ENCODE results near the gene FAHD2A.
"Not testable (repeated sequence)": the region's sequence is repeated elsewhere in the genome, so short reads cannot be mapped to it uniquely, and the experiment has no call there.

Gene FAHD2A

GRCh38 chr2:95376311-95377215, 25.9 kb upstream of the FAHD2A start:
- no peak for DNase-seq

GRCh38 chr2:95377216-95378123, 25.0 kb upstream of the FAHD2A start:
- DNase-seq = no peak

- not testable (repeated sequence) for DNase-seq
Measured at GRCh38 chr2:95378281-95378680, 24.2 kb upstream of the FAHD2A start.

GRCh38 chr2:95379371-95379831, 23.1 kb upstream of the FAHD2A start:
- no peak for DNase-seq

DNA sequence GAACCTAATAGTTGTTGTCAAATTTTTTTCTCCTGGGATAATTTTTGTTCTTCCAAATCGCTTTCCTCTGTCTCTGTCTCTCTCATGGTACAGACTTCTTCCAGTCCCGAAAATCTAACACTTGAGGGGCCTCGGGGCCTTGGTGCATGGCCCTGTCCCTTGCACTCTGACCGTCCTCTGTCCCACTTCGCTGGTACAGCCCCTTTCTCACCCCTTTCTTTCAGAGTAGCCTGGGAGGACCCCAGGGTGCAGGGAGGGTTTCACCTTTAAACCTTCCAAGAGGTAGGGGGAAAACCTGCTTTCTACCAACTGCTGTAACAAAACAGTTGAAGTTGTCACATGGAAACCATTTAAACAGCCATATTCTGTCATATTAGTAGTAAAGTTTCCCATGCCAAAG, 22.2 kb upstream of the FAHD2A start:
- DNase-seq = no peak

DNA sequence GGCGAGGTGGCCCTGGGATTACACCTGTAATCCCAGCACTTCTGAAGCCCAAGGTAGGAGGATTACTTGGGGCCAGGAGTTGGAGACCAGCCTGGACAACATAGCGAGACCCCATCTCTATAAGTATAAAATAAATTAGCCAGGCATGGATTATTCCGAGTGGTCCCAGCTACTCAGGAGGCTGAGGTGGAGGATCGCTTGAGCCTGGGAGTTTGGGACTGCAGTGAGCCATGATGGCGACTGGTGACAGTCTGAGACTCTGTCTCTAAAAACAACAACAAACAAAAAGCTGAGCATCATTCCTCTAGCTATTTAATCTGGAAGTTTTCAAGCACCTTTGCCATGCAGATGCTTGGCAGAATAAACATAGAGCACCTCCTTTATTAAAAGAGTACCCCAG, 21.8 kb upstream of the FAHD2A start:
- DNase-seq = no peak

DNA sequence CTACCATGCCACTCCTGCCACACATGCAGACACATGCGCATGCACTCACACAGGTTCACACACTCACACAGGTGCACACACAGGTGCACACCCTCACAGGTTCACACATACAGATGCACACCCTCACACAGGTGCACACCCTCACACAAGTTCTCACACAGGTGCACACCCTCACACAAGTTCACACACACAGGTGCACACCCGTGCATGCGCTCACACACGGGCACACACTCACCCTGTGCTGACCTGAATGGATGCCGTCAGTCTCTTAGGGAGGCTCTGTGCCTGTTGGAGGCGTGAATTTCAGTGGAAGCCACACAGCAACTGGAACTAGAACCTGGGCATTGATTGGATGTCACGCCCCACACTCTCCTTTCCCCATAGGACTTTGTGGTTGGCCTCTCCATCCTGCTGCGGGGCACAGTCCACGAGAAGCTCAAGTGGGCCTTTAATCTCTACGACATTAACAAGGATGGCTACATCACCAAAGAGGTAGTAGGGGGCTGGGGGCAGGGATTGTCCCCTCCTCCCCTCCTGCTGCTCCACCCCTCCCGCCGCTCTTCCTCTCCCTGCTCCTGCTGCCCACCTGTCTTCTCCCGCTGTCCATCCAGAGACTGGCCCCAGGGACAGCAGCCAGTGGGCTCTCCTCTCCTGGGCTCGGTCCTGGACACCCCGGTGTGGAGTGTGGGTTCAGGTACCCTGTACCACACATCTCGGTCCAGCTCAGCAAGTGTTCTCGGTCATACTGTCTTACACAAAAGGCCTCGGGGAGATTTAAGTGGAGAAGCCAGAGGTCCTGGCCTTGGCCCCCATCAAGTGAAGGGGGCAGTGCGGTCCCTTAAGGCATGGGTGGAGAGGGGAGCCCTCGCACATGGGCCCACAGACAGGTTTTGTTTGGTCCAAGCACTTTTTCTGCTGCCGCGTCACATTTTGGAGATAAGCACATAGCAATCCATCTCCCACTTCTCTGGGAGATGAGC, 21.0 kb upstream of the FAHD2A start:
- no peak for DNase-seq

- no peak for DNase-seq
Measured at GRCh38 chr2:95382192-95382591, 20.3 kb upstream of the FAHD2A start.

DNA sequence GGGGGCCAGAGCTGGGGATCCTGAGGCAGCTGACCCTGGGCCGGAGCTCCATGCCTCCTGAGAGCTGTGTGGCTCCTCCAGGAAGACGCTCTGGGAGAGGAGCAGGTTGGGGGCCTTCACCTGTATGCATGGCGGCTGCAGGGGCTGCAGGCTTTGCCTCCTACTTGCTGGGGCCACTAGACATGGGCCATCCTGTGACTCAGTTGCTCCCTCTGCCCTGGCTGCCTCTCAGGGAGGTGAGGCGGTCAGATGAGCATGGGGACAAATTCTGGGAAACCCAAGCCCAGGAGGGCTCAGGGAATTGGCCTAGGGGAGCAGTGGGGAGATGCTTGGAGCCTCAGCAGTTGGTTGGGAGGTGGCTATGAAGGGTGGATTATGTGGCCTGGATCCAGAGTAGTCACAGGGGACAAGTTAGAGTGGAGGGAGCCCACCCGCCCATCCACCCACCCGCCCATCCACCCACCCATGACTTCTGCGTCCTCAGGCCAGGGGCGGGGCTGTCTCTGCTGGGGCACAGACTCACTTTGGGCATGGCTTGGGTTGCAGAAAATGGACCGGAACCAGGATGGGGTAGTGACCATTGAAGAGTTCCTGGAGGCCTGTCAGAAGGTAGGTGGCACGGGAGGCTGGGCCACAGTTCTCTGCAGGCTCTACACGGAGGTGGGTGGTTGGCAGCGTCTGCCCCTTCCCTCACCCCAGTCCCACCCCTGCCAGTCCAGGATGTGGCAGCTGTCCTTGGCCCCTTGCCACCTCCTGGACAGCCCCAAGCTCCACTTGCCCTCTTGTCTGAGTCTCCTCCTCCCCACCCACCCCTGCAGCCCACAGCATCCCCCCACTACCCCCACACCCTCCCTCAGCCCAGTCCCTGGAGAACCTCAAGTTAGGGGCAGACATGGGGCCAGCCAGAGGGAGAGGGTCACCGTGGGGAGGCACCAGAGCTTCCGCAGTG, 19.5 kb upstream of the FAHD2A start:
- no peak for DNase-seq

DNA sequence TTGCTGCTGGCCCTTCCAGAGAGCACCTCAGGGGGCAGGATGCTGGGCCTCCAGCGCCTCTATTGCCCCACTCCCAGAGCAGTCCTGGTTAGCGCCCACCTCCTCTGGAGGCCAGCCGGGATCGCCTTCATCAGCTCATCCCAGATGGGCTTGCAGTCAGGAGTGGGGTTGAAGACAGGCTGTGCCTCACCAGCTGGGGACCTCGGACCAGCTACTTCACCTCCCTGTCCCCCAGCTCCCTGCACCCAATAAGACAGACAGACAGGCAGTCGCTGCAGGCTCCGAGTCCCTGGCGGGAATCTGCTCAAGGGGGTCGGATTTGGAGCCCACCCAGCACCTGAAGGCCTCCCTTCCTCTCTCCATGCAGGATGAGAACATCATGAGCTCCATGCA, 18.9 kb upstream of the FAHD2A start:
- DNase-seq = no peak

GRCh38 chr2:95384854-95385569, 17.5 kb upstream of the FAHD2A start:
- no peak for DNase-seq

DNA sequence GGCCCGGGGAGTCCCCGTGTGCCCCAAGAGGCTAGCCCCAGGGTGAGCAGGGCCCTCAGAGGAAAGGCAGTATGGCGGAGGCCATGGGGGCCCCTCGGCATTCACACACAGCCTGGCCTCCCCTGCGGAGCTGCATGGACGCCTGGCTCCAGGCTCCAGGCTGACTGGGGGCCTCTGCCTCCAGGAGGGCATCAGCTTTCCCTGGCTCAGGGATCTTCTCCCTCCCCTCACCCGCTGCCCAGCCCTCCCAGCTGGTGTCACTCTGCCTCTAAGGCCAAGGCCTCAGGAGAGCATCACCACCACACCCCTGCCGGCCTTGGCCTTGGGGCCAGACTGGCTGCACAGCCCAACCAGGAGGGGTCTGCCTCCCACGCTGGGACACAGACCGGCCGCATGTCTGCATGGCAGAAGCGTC, 16.9 kb upstream of the FAHD2A start:
- DNase-seq = no peak

DNA sequence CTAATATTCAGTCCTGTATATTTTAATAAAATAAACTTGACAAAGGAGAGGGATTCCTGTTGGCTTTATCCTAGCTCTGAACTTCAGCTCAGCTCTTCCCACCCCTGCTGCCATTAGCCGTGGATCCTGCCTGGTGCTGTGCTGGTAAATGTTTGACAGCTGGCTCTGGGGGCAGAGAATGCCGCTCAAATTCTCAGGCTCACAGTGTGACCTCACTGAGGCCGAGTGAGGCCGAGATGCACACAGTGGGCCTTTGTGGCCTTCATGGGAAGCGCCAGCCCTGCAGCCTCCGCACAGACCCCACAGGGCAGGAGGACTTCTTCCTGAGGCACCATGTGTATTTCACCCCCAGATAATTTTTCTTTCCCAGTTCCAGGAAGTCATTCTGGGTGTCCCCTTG, 16.5 kb upstream of the FAHD2A start:
- no peak for DNase-seq

DNA sequence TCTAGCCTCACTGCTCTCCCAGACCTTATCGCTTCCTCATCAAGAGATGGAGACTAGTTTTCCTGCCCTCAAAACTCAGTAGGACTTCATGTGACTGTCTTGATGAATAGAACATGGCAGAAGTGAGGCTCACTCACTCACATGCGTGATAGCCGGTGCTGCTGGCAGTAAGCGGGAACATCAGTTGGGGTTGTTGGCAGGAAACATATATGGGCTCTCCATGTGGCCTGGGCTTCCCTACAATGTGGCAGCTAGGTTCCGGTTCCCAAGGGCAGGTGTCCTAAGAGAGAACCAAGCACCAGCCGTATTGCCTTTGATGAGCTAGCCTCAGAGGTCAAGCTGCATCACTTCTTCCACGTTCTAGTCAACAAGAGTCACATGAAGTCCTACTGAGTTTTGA, 15.2 kb upstream of the FAHD2A start:
- no peak for DNase-seq

- DNase-seq = no peak
Measured at GRCh38 chr2:95388091-95388692, 14.3 kb upstream of the FAHD2A start.

DNA sequence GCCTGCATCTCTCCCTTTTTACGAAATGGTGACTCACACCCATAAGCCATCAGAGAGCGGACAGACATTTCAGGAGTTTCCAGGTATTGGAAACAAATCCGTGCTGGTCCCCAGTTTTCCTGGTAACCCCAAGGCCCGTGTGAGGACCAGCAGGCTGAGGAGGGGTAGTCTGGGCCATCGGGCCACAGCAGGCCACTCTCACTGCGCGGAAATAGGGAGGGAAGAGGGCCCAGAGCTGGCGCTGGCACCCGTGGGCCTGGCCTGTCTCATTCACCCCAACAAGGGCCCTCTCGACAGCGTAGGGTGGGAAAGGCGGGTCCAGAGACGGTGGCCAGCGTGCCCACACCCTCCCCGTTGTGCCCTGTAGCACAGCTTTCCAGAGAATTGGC, 13.7 kb upstream of the FAHD2A start:
- no peak for DNase-seq

DNA sequence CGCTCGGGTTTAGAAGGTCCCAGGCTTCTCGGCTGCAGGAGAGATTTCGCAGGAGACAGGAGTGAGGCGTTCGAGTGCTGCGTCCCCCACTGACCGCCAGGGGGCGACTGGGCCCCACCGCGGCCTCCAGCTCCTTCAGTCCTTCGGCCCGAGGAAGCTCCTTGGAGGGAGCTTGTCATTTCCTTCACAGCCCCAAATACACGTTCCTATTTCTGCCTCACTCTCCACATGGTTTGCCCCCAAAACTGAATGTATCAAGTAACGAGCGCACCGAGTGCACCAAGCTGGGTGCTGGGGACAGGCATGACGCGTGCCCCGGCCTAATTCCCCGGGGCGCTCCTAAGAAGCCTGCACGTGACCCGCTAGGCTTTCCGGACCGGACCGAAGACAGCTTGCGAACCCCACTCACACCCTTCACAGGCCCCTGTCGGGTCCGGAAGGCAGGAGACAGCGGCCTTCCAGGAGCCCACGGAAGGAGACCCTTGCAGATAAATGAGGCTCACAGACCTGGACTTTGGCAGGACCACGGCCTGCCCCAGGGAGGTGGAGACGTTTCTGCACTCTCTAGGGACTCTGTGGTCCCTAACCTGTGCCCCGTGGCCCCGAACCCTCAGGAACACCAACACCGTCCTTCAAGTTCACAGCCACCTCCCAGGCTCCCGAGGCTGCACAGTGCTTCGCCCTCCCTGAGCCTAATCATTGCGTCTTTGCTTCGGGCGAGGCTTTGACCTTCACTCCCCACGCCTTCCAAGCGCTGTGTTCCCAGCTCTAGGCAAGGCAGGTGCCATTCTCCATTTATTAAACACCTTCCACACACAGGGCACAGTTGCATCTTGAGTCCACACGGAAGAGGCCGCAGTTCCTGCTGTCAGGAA, 13.0 kb upstream of the FAHD2A start:
- peak; percentile 22 for DNase-seq

DNA sequence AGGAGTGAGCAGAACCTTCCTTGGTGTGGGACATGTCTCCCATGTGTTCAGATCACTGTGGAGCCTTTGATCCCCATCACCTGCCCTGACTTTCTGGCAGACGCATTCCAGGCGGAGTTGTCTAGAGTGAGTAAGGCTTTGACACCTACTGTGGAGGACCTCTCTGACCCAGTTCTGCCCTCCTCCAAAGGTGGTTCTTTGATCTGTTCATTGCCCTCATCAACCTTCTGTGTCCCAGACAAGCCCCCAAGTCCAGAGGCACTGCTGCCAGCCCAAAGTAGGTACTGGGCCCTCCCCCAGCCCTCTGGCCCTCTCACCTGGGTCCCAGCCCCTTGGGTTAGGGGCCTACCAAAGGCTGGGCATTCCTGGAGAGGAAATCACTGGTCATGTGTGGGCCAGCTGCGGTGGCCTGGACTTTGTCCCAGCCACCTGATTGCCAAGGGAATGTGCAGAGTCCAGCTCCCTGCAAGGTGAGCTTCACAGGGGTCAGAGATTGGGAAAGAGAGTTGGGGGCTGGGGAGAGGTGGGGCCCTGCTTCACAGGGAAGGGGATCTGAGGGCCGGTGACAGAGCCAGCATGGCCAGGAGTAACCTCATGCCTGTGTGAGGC, 12.1 kb upstream of the FAHD2A start:
- no peak for DNase-seq

DNA sequence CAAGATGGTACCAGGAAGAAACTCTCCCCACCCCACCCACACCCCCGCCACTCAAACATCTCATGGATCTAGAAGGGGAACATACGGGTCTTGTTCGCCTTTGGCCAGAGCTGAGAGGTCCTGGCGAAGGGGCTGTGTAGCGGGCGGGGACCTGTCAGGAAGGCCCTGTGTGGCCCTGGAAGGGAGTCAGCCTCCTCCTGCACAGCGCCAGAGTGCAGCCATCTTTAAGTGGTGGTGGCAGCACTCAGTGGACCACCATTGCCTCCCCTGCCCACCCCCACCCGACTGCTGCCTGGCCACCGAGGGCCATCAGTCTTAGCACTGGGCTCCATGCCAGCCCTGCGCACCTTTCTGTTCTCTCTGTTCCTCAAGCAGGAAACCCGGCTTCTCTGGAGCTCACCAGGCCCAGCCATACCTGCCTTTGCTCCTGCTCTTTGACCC, 11.6 kb upstream of the FAHD2A start:
- DNase-seq = no peak
